HL-60 (cell line): ENCODE data around the gene SGSH.

Experiments
- DNase-seq, 2 experiments: peaks; one replicate each; pipeline ENCODE4 v3.0.0-alpha.2; 2010 to 2020; ENCODE audit warnings: low read depth in 1 of 2, low spot score in 1 of 2
- H3K27ac ChIP-seq: fragments of 250-450 bp; sonication (Bioruptor Pico); replicated peaks from 2 replicates; pipeline ENCODE4 v1.5.1; 2020; ENCODE audit warnings: mild to moderate bottlenecking, moderate library complexity
- H3K27me3 ChIP-seq: fragments of 250-450 bp; sonication (Bioruptor Pico); 2 replicates; pipeline ENCODE4 v1.5.1; 2021; ENCODE audit warnings: mild to moderate bottlenecking, moderate library complexity; ENCODE audit not compliant: insufficient read depth, poor library complexity, severe bottlenecking
- H3K4me3 ChIP-seq: replicated peaks from 2 replicates; pipeline ENCODE4 v1.5.1; 2011; ENCODE audit warnings: mild to moderate bottlenecking, control low read depth, low read length; ENCODE audit not compliant: insufficient read depth
- GABPA ChIP-seq: IDR thresholded peaks from 2 replicates; pipeline ENCODE4 v1.6.1; 2012; ENCODE audit warnings: low read depth
- POLR2AphosphoS5 ChIP-seq: IDR thresholded peaks from 2 replicates; pipeline ENCODE4 v1.6.1; 2012; ENCODE audit warnings: low read depth
- REST ChIP-seq: IDR thresholded peaks from 2 replicates; pipeline ENCODE4 v1.6.1; 2012; ENCODE audit warnings: low read depth; ENCODE audit not compliant: insufficient replicate concordance
- SPI1 ChIP-seq: IDR thresholded peaks from 2 replicates; pipeline ENCODE4 v1.6.1; 2012; ENCODE audit warnings: low read depth, mild to moderate bottlenecking, borderline replicate concordance
- TF ChIP-seq, protein P1 (sequence below): IDR thresholded peaks from one replicate; pipeline ENCODE4 v1.5.1; 2011; ENCODE audit warnings: low read length, control low read depth, inconsistent platforms; ENCODE audit not compliant: insufficient read depth

Gene SGSH

GRCh38 chr17:80262775-80263244 lies 42.7 kb upstream of the SGSH start:
- no peak overlapping the region for H3K4me3 ChIP-seq
- no peak for DNase-seq
- no peak overlapping the region for H3K27ac ChIP-seq
- no peaks in the 10 kb centered on the region for H3K27me3 ChIP-seq
- TF ChIP-seq GABPA: no peak
- TF ChIP-seq SPI1: no peak
- TF ChIP-seq POLR2AphosphoS5: no peak
- TF ChIP-seq, protein P1, sequence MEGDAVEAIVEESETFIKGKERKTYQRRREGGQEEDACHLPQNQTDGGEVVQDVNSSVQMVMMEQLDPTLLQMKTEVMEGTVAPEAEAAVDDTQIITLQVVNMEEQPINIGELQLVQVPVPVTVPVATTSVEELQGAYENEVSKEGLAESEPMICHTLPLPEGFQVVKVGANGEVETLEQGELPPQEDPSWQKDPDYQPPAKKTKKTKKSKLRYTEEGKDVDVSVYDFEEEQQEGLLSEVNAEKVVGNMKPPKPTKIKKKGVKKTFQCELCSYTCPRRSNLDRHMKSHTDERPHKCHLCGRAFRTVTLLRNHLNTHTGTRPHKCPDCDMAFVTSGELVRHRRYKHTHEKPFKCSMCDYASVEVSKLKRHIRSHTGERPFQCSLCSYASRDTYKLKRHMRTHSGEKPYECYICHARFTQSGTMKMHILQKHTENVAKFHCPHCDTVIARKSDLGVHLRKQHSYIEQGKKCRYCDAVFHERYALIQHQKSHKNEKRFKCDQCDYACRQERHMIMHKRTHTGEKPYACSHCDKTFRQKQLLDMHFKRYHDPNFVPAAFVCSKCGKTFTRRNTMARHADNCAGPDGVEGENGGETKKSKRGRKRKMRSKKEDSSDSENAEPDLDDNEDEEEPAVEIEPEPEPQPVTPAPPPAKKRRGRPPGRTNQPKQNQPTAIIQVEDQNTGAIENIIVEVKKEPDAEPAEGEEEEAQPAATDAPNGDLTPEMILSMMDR: no peak
- no peak for TF ChIP-seq REST

DNA sequence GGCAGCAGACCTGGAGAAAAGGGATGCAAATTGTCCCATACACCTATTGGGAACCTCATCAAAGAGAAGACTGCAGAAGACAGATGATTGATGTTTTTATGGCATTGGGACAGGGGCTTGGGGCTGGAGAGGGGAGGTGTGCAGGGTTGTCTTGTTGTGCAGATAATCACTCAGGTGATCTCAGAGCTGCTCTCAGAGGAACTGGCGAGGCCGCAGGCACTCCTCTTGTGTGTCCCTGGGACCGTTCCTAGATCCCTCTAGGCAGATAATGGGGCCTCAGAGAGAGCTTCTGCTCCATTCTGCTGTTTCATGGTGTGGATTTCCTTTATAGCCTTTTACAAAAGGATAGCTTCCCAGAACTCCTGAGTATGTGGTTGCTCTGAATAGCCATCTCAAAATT lies 42.2 kb upstream of the SGSH start:
- Histone ChIP-seq H3K4me3 (no peak overlapping the region), H3K27me3 (no peaks in the 10 kb centered on the region), H3K27ac (no peak overlapping the region)
- no peak for DNase-seq
- TF ChIP-seq, protein P1: no peak
- TF ChIP-seq GABPA: no peak
- no peak for TF ChIP-seq SPI1
- TF ChIP-seq POLR2AphosphoS5: no peak
- no peak for TF ChIP-seq REST

GRCh38 chr17:80261895-80262279 lies 41.8 kb upstream of the SGSH start:
- DNase-seq: no peak
- Histone ChIP-seq H3K27ac (no peak overlapping the region), H3K27me3 (no peaks in the 10 kb centered on the region), H3K4me3 (peak overlapping the region; percentile 89)
- no peak for TF ChIP-seq SPI1
- no peak for TF ChIP-seq GABPA
- TF ChIP-seq POLR2AphosphoS5: no peak
- TF ChIP-seq REST: no peak
- TF ChIP-seq, protein P1: no peak
